Thoracic aorta (tissue), 2 donors: Measurements from ENCODE around the gene MYO5A. TPM values are rescaled to one million over a fixed set of nuclear protein-coding genes. Genes with fewer than 3 reads are reported as not detected.
"Not testable (repeated sequence)": the region's sequence is repeated elsewhere in the genome, so short reads cannot be mapped to it uniquely, and the experiment has no call there.

ENCODE experiments used
- ATAC-seq: fragments of 150-250 bp; one replicate; pipeline ENCODE4 v1.8.0; 2017; ENCODE audit warnings: low read depth; ENCODE audit not compliant: insufficient number of reproducible peaks, low FRiP score
- DNase-seq: peaks from one replicate; pipeline ENCODE4 v3.0.0-alpha.2; 2020; ENCODE audit warnings: low spot score
- H3K27ac ChIP-seq, 2 donors: fragments of 200-600 bp; sonication (generic); 1 replicate in 1 of 2; 2 replicates in 1 of 2; pipeline ENCODE4 v1.5.1; 2016; ENCODE audit warnings: mild to moderate bottlenecking in 2 of 2, moderate library complexity in 2 of 2
- H3K27me3 ChIP-seq: fragments of 200-600 bp; sonication (generic); replicated peaks from 2 replicates; pipeline ENCODE4 v1.6.0; 2016; ENCODE audit warnings: mild to moderate bottlenecking; ENCODE audit not compliant: insufficient read depth
- H3K36me3 ChIP-seq: fragments of 200-600 bp; sonication (generic); one replicate; pipeline ENCODE4 v1.5.1; 2016
- H3K4me1 ChIP-seq, 2 donors: fragments of 200-600 bp; sonication (generic); 1 replicate in 1 of 2; 2 replicates in 1 of 2; pipeline versions ENCODE4 v1.5.1 to v1.6.0; 2016; ENCODE audit warnings: low read depth in 2 of 2, mild to moderate bottlenecking in 1 of 2; ENCODE audit not compliant: control insufficient read depth in 1 of 2
- H3K4me3 ChIP-seq: fragments of 200-600 bp; sonication (generic); 2 replicates; pipeline ENCODE4 v1.5.1; 2016; ENCODE audit warnings: mild to moderate bottlenecking
- H3K9me3 ChIP-seq: fragments of 200-600 bp; sonication (generic); 2 replicates; pipeline ENCODE4 v1.5.1; 2016
- total RNA-seq, 2 donors: library from RNA; depleted of rRNA; stranded (reverse); fragments of >200 nt; gene quantifications; one replicate each; pipeline versions ENCODE4 v1.1.0 to v1.2.3, GENCODE V29; 2016
- TF ChIP-seq, protein P1 (sequence below): fragments of 200-600 bp; sonication (generic); IDR thresholded peaks from one replicate; pipeline ENCODE4 v1.5.1; 2019; ENCODE audit warnings: antibody characterized with exemption

Gene MYO5A
- total RNA-seq, 2 donors from 2014 or later: 37.6 to 58.8 TPM

DNA sequence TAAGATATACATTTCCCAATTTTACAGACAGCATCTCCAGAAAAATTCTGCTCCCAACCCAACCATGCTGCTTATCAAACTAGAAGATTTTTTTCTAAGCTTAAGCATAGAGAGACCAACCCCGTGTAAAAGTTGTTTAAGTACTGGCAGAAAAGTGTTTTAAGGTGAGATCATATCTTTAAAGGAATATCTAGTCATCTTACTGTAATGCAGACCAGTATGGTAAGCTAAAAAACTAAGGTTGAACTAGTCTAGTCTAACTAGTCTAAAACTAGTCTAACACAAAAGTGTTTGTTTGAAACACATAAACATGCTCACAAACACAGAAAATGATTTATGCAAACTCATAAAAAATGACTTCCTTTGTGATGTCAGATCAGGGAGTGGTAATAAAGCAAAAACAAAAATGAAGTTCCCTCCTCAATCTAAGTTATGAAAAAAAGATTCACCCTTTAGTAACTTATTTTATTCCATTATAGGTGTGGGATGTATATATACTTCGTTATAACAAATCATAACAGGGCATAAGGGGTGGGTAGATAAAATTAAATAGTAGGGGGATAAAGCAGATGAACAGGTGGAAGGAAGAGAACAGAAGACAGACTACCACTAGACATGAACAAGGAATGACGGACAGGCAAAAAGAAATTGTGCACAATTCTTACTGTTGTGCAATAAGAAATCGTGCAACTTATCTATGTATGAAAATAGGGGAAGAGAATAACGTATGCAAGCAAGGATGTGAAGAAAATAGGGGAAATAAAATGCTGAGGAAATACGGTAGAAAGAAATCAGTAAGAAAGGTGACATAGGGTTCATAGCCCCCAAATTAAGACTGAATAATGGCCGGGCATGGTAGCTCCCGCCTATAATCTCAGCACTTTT lies 10.0 kb downstream of the MYO5A start:
- DNase-seq: no peak
- ATAC-seq: no peak
- no peaks in the 10 kb centered on the region for H3K27me3 ChIP-seq
- H3K9me3 ChIP-seq: no peaks in the 10 kb centered on the region
- H3K36me3 ChIP-seq: no peaks in the 10 kb centered on the region
- peaks cover 6% of the 10 kb centered on the region in 2 donors for H3K4me1 ChIP-seq
- no peak overlapping the region for H3K27ac ChIP-seq
- TF ChIP-seq, protein P1, sequence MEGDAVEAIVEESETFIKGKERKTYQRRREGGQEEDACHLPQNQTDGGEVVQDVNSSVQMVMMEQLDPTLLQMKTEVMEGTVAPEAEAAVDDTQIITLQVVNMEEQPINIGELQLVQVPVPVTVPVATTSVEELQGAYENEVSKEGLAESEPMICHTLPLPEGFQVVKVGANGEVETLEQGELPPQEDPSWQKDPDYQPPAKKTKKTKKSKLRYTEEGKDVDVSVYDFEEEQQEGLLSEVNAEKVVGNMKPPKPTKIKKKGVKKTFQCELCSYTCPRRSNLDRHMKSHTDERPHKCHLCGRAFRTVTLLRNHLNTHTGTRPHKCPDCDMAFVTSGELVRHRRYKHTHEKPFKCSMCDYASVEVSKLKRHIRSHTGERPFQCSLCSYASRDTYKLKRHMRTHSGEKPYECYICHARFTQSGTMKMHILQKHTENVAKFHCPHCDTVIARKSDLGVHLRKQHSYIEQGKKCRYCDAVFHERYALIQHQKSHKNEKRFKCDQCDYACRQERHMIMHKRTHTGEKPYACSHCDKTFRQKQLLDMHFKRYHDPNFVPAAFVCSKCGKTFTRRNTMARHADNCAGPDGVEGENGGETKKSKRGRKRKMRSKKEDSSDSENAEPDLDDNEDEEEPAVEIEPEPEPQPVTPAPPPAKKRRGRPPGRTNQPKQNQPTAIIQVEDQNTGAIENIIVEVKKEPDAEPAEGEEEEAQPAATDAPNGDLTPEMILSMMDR: no peak
- H3K4me3 ChIP-seq: no peak overlapping the region

DNA sequence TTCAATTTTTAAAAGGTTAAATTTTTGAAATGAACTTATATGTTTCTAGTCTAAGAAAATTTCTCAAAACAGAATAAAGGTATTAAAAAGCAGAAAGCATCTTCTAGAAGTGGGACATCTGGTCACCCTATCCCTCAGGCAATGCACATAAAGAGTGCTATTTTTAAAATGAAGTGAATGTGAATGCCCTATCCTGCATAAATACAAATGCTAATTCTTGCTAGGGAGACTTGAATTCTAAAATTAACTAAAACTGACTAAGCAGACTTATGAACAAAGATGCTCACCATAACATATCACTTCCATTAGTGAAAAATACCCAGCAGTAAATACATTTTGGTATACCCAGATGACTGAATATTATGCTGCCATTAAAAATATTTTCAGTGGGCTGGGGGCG lies 11.7 kb downstream of the MYO5A start:
- ATAC-seq: no peak
- Histone ChIP-seq H3K27me3 (no peaks in the 10 kb centered on the region), H3K9me3 (no peaks in the 10 kb centered on the region), H3K4me1 (peaks cover 0 to 3% of the 10 kb centered on the region in 2 donors), H3K27ac (no peak overlapping the region), H3K36me3 (no peaks in the 10 kb centered on the region), H3K4me3 (no peak overlapping the region)
- no peak for DNase-seq
- TF ChIP-seq, protein P1: no peak

DNA sequence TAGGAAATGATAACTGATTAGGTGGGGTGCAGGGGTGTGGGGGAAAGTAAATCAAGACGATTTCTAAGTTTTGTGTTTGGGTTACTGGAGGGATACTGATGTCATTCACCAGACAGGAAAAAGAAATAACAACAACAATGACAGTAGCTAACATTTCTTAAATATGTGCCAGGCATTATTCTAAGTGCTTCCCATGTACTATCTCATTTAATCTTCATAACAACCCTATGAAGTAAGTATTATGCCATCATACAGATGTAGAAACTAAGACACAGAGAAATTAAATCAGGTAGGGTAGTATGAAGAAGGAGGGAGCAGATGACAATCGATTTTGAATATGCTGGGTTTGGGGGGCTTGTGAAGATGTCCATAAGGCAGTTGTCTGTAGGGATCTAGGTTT lies 13.3 kb downstream of the MYO5A start:
- no peak overlapping the region for H3K27ac ChIP-seq
- no peaks in the 10 kb centered on the region for H3K36me3 ChIP-seq
- no peak overlapping the region for H3K4me3 ChIP-seq
- TF ChIP-seq, protein P1: no peak
- no peak for ATAC-seq
- H3K27me3 ChIP-seq: no peaks in the 10 kb centered on the region
- DNase-seq: no peak
- H3K9me3 ChIP-seq: no peaks in the 10 kb centered on the region
- peaks cover 0 to 3% of the 10 kb centered on the region in 2 donors for H3K4me1 ChIP-seq

DNA sequence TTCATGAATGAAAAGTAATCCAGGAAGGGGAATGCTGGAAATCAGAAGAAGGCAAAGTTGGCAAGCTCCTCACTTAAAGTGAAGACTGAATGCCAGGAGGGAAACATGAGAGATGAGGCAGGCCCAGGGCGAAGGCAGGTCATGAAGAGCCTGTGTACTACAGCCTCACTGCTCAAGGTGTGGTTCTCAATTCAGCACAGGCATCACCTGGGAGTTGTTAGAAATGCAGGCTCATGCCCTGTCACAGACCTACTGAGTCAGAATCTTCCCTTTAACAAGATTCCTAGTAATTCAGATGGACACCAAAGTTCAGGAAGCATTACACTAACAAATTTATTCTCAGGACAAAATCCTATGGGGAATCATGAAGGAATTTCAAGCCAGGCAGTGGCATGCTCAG lies 14.2 kb downstream of the MYO5A start:
- H3K36me3 ChIP-seq: no peaks in the 10 kb centered on the region
- no peak overlapping the region for H3K27ac ChIP-seq
- ATAC-seq (no peak), DNase-seq (no peak)
- no peaks in the 10 kb centered on the region for H3K27me3 ChIP-seq
- TF ChIP-seq, protein P1: no peak
- H3K4me1 ChIP-seq: peaks cover 0 to 3% of the 10 kb centered on the region in 2 donors
- no peaks in the 10 kb centered on the region for H3K9me3 ChIP-seq
- no peak overlapping the region for H3K4me3 ChIP-seq

DNA sequence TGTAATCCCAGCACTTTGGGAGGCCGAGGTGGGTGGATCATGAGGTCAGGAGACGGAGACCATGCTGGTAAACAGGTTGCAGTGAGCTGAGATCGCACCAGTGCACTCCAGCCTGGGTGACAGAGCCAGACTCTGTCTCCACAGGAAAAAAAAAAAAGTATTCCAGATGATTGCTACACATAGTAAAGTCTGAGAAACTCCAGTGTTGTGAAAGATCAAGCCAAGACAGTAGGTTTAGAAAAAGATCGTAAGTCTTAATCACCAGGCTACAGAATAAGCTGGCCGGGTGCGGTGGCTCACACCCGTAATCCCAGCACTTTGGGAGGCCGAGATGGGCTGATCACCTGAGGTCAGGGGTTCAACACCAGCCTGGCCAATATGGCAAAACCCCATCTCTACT lies 15.8 kb downstream of the MYO5A start:
- not testable (repeated sequence) for H3K4me3 ChIP-seq, DNase-seq, ATAC-seq, H3K27ac ChIP-seq, H3K27me3 ChIP-seq, H3K4me1 ChIP-seq, H3K9me3 ChIP-seq, H3K36me3 ChIP-seq
